Measurements from ENCODE around the gene BCAN.

The BCAN gene

GRCh38 chr1:156643049-156643777 lies 1.3 kb downstream of the BCAN start:
- no peak for TF ChIP-seq SIN3A (IDR thresholded peaks at IDR 0.05; ENCODE audit: borderline replicate concordance, insufficient read depth, low read length)
- TF ChIP-seq FOXP2 (optimal IDR thresholded peaks at IDR 0.05; ENCODE audit: borderline replicate concordance, extremely low read depth, extremely low read length, insufficient read depth) = no peak
- TF ChIP-seq POLR2AphosphoS5 (IDR thresholded peaks at IDR 0.05; ENCODE audit: low read depth, low read length) = no peak
- no peak for TF ChIP-seq REST (IDR thresholded peaks at IDR 0.05; ENCODE audit: insufficient read depth in 1 of 2, low read depth in 2 of 2, low read length in 2 of 2)
- TF ChIP-seq TAF1 (IDR thresholded peaks at IDR 0.05; ENCODE audit: borderline replicate concordance, insufficient read depth, low read length) = no peak

- no peak for TF ChIP-seq REST (IDR thresholded peaks at IDR 0.05; ENCODE audit: insufficient read depth in 1 of 2, low read depth in 2 of 2, low read length in 2 of 2)
- TF ChIP-seq POLR2AphosphoS5 (IDR thresholded peaks at IDR 0.05; ENCODE audit: low read depth, low read length) = no peak
- no peak for TF ChIP-seq FOXP2 (optimal IDR thresholded peaks at IDR 0.05; ENCODE audit: borderline replicate concordance, extremely low read depth, extremely low read length, insufficient read depth)
- TF ChIP-seq TAF1 (IDR thresholded peaks at IDR 0.05; ENCODE audit: borderline replicate concordance, insufficient read depth, low read length) = no peak
- no peak for TF ChIP-seq SIN3A (IDR thresholded peaks at IDR 0.05; ENCODE audit: borderline replicate concordance, insufficient read depth, low read length)
Observed at GRCh38 chr1:156643778-156644092, 1.8 kb downstream of the BCAN start.

- TF ChIP-seq FOXP2 (optimal IDR thresholded peaks at IDR 0.05; ENCODE audit: borderline replicate concordance, extremely low read depth, extremely low read length, insufficient read depth) = no peak
- no peak for TF ChIP-seq REST (IDR thresholded peaks at IDR 0.05; ENCODE audit: insufficient read depth in 1 of 2, low read depth in 2 of 2, low read length in 2 of 2)
- no peak for TF ChIP-seq POLR2AphosphoS5 (IDR thresholded peaks at IDR 0.05; ENCODE audit: low read depth, low read length)
- no peak for TF ChIP-seq SIN3A (IDR thresholded peaks at IDR 0.05; ENCODE audit: borderline replicate concordance, insufficient read depth, low read length)
- no peak for TF ChIP-seq TAF1 (IDR thresholded peaks at IDR 0.05; ENCODE audit: borderline replicate concordance, insufficient read depth, low read length)
Observed at GRCh38 chr1:156644146-156644545, 2.2 kb downstream of the BCAN start.

GRCh38 chr1:156644640-156645039 lies 2.7 kb downstream of the BCAN start:
- TF ChIP-seq REST (IDR thresholded peaks at IDR 0.05; ENCODE audit: insufficient read depth in 1 of 2, low read depth in 2 of 2, low read length in 2 of 2) = no peak
- TF ChIP-seq FOXP2 (optimal IDR thresholded peaks at IDR 0.05; ENCODE audit: borderline replicate concordance, extremely low read depth, extremely low read length, insufficient read depth) = no peak
- no peak for TF ChIP-seq TAF1 (IDR thresholded peaks at IDR 0.05; ENCODE audit: borderline replicate concordance, insufficient read depth, low read length)
- no peak for TF ChIP-seq SIN3A (IDR thresholded peaks at IDR 0.05; ENCODE audit: borderline replicate concordance, insufficient read depth, low read length)
- TF ChIP-seq POLR2AphosphoS5 (IDR thresholded peaks at IDR 0.05; ENCODE audit: low read depth, low read length) = no peak
